ENCODE measurements around the gene AP1M1.

GRCh38 chr19:16148443-16149229, 49.1 kb upstream of the AP1M1 start:
- TF ChIP-seq CTCF (IDR thresholded peaks at IDR 0.05) (no peak), POLR2A (IDR thresholded peaks at IDR 0.05) (no peak)
